Activated CD4-positive, alpha-beta T cell treated with anti-CD3 and anti-CD28 coated beads, Interleukin-2, amount 50 U/mL, for 24 hours (primary cell): ENCODE data around the gene SLX9.
A peak's percentile ranks its signal among the peaks of the same experiment; 100 is the strongest.

ENCODE experiments used
- DNase-seq, 2 donors: peaks; one replicate each; pipeline ENCODE4 v3.0.0-alpha.2; 2020; ENCODE audit warnings: low read depth in 1 of 2, low spot score in 1 of 2

The SLX9 gene

DNA sequence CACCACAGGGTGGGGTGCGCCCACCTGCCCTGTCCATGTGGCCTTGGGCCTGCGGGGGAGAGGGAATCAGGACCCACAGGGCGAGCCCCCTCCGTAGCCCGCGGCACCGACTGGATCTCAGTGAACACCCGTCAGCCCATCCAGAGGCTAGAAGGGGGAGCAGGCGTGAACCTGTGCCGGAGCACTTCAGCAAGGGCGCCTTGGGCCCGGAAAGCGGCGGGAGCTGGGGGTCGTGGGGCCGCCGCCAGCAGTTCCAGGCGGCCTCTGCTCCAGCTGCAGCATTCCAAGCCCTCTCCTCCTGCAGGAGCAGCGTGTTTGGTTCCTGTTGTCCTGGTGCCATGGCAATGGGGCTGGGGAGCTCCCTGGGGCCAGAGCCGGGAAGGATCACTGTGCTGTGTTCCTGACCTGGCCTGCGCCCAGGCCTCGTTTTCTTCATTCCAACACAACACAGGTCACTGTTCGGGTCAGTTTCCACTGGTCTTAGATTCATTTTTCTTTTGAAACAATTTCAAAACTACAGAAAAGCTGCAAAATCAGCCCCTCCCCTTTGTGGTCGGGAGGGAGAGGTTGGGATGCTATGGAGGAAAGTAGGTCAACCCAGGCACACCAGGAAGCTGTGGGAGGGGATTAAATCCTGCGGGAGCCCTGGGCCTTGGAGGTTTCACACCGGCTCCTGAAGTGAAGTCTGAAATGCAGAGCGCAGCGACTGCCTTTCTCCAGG is 18.8 kb downstream of the SLX9 start:
- no peak for DNase-seq

DNA sequence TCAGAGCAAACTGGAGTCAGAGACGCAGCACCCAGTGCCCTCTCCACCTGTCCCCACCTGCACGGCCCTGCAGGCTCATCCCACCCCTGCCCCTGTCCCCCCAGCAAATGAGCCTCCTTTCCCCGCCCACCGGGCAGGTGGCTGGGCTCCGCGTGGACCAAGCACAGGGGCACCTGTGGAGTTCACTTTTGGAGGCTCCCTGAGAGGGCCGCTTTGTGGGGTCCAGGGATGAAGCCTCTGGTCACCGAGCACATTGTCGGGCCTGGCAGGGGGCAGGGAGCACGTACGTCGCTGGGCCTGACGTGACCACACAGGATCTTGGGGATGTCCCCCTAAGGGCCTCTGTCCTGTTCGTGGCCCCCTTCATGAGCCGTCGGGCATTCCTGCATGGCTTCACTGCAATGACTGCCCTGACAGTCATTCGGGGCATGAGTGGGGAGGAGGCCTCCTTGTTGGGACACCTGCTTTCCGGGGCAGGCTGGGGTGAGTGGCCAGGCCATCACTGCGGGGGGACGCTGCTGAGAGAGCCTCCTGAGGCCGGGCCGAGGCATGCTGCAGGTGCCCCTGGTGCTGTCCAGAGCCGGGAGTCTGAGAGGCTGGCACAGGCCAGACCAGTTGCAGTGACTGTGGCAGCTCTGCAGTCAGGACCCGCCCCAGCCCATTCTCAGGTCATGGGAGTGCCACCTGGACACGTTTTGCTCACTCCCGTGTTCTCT is 19.7 kb downstream of the SLX9 start:
- no peak for DNase-seq

- DNase-seq: no peak
Measured at GRCh38 chr21:44960141-44961092, 20.6 kb downstream of the SLX9 start.

DNA sequence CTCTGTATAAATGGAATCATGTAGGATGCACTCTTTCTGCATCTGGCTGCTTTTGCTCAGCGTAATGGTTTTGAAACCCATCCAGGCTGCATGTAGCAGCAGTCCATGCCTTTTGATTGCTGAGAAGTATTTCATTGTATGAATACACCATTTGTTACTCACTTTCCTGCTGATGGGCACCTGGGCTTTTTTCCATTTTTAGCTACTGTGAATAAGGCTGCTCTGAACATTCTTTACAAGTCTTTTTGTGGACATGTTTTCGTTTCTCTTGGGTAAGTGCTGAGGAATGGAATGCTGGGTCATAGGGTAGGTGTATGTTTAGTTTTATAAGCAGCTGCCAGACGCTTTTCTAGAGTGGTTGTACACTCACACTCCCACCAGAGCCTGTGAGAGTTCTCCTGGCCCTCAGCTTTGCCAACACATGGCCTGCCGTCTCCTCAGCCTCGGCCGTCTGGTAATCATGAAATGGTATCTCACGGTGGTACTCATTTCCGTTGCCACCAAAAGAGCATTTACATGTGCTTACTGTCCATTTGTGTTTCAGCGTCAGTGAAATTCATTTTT is 22.7 kb downstream of the SLX9 start:
- DNase-seq: no peak

DNA sequence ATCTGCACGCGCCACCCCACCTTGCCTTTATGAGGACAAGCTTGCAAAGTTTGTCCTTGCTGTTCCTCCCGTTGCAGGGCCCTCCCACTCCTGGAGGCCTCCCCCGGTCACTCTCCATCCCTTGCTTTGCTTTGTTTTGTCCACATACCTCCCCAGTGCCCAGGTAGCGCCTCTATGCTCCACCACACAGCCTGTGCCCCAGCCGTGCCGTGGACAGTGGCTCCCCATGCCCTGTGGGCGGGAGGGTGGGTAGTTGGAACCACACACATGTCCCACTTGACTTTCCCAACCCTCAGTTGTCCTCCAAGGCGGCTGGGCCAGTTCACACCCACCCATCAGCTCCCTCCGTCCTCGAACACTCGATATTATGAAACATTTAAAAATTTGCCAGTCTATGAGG is 24.6 kb downstream of the SLX9 start:
- no peak for DNase-seq

DNA sequence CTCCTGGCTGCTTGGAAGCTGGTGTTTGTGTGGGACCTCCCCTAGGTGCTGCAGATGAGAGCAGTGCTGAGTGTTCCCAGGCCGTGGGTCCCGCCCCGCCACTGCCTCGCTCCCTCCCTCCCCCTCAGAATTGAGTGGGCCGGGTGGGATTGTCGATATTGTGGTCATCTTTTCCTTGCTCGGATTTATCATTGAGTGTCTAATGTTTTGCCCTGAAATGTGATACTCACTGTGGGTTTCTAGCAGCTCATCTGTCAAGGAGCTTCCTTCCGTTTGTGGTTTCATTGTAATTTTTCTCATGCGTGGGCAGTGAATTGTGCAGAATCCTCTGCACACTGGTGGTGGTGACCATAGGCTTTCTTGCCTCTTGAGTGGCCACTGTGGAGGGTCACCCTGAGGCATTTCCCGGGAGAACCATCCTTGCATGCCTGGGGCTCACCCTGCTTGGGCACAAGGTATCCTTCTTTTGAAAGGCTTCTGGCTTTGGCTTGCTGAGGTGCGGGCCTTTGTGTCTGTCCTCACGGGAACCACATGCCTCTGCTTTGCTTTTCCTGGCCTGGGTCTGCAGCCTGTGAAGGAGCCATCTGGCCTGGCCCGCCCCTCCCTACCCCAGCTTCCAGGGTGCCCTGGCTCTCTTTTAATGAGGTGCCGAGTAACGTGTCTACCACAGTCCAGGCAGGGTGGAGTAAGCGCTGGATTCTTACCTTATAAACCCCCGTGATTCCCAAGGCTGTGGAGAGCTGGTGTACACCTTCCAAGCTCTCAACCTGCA is 25.6 kb downstream of the SLX9 start:
- peak in 1 of 2 donors; percentile 15 for DNase-seq

DNA sequence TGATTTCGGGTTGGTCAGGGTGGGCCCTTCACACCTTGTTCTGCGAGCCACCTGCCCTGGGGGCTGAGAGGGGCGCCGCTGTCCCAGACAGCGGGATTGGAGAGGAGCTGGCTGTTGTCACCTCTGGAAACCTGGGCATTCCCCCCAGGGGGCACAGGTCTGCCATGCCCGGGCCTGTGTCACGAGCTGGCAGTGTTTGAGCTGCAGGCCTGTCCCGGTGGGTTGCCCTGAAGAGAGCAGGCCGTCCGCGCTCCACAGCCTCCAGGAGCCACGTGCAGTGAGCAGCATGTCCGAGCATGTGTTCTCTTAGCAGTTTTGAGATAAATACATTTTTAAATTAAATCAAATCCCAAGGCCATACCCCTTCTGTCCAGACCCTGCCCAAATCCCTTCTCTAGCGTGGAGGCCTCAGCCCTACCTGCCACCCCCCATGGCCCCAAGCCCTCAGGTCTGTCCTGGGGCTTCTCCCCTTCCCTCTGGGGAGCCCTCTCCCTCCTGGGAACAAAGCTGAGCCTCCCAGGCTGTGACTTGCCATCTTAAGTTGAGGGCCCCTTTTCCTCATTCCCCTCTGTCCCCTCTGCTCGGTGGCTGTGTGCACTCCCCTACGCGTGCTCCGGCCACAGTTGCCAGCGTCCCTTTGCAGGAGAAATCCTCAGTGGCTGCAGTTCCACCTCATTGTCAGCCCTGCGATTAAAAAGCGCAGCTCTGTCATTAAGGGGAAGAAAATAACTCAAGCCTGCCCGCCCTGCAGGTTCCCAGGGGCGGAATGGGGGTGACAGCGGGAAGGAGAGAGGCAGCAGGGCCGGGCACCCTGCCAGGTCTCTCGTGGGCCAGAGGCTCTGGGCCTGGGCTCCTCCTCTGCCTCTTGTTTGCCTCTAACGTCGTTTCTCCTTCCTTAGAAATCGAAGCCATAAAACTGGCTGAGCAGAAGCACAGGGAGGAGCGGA is 26.6 kb downstream of the SLX9 start:
- no peak for DNase-seq

- no peak for DNase-seq
Measured at GRCh38 chr21:44967082-44968047, 27.5 kb downstream of the SLX9 start.

DNA sequence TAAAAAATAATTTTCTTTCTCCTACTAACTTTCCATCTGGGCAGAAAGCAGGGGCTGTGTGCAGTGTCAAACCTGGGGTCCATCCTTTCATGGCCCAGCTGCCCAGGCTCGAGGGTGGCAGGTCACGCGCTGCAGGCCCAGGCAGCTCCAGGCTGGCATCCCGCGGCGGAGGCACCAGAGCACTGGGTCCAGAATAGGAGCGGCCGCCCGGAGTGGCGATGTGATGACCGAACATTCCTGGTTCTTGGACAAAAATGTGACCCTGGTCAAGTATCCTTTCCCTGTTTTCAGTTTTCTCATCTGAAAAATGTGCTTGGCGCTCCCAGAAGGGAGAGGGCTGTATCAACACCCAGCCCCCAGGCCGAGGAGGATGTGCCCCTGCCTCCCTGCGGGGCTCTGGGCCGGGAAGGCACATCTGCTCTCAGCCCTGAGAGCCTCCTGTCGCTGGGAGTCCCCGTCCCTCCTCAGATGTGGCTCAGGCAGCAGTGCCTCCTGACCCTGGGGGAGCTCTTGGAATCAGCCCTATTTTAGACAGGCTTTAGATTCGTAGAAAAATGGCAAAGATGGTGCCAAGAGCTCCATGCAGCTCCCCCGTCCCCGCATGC is 29.3 kb downstream of the SLX9 start:
- no peak for DNase-seq

- DNase-seq: no peak
Measured at GRCh38 chr21:44969931-44970755, 30.3 kb downstream of the SLX9 start.

GRCh38 chr21:44970766-44971671 is 31.2 kb downstream of the SLX9 start:
- no peak for DNase-seq

DNA sequence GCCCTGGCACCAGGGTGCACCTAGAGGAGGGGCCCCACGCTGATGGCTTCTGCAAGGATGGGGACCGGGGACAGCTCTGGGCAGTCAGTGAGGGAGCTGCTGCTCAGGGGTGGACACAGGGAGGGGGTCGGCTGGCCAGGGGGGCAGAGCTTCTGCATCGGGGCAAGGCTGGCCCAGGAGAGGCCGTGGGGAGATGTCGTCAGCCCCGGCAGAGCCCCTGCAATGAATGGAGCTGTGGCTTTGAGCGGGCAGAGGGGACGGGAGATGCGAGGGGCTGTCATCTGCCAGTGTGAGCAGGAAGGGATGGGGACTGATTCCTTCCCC is 31.8 kb downstream of the SLX9 start:
- no peak for DNase-seq

DNA sequence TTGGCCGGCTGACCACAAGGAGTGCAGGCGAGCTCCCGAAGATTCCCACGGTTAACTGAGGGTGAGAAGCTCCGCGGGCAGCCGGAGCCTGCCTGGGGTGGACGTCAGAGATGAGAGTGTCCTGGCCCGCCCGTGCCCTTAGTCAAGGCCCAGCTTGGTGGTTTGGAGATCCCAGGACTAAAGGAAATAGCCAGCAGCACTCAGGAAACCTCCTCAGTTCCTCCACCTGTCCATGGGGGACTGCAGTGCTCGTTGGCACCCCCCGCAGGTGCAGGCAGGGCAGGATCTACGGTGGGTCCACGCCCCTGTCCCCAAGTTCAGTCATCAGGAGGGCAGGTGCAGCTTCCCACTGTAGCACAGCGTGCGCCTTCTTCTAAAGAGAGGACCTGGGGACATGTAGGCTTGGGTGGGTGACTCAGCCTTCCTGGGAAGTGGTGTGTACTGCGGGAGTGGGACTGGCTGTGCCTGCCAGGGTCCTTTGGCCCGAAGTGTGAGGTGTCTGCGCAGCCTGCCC is 32.5 kb downstream of the SLX9 start:
- no peak for DNase-seq

- no peak for DNase-seq
Measured at GRCh38 chr21:44972821-44973220, 33.0 kb downstream of the SLX9 start.

DNA sequence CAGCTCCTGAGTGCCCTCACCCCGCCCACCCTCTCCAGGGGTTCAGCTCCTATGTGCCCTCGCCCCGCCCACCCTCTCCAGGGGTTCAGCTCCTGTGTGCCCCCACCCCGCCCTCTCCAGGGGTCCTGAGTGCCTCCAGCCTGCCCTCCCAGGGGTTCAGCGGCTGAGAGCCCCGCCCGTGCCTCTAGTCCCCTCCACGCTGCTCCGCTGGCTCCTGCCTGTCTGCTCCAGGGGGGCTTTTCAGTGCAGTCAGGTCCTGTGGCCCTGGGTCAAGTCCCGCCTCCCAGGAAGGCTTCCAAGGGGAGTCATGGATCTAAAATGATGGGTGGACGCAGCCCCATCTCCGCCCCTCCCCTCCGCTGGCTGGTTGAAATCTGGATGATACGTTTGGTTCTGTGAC is 33.8 kb downstream of the SLX9 start:
- DNase-seq: no peak

DNA sequence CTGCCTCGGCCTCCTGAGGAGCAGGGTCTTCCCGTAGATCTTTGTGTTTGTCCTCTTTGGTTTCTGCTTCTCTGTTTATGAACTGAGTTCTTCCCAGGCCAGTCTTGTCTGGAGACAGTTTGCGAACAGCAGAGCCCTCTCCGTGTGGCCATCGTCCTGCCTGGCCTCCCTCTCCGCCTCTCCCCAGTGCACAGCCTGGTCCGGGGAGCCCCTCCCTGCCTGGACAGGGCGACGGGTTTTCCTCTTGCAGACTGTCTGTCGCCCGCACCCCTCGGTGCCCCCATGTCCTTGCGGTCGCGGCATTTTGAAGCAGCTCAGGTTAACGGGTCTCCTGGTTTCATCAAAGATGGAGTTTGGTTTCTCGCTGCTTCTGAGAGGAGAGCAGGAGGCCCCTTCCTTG is 34.8 kb downstream of the SLX9 start:
- no peak for DNase-seq
